ENCODE data around the gene FCRLA.

The FCRLA gene

GRCh38 chr1:161735837-161736236 is 28.8 kb downstream of the FCRLA start:
- DNase-seq = no peak

GRCh38 chr1:161736335-161736969 is 29.4 kb downstream of the FCRLA start:
- DNase-seq = no peak

- no peak for DNase-seq
Observed at GRCh38 chr1:161737625-161738024, 30.6 kb downstream of the FCRLA start.

- no peak for DNase-seq
Observed at GRCh38 chr1:161738627-161739287, 31.7 kb downstream of the FCRLA start.

- no peak for DNase-seq
Observed at GRCh38 chr1:161739865-161740566, 33.0 kb downstream of the FCRLA start.

GRCh38 chr1:161740921-161741320 is 33.9 kb downstream of the FCRLA start:
- DNase-seq = no peak

GRCh38 chr1:161743231-161743630 is 36.2 kb downstream of the FCRLA start:
- DNase-seq = no peak

- DNase-seq = no peak
Observed at GRCh38 chr1:161747801-161748200, 40.8 kb downstream of the FCRLA start.

GRCh38 chr1:161749509-161750407 is 42.7 kb downstream of the FCRLA start, which contains the start of gene DUSP12:
Gene DUSP12, plus strand, starts transcription at chr1:161749786. Its CDS starts 16 bp downstream, at chr1:161749802.
- DNase-seq = peak; percentile 90

- DNase-seq = no peak
Observed at GRCh38 chr1:161763522-161764098, 56.6 kb downstream of the FCRLA start.
